ENCODE results near the gene ATXN7L3. TPM values are rescaled to one million over a fixed set of nuclear protein-coding genes. Genes with fewer than 3 reads are reported as not detected.
"Not testable (repeated sequence)": the region's sequence is repeated elsewhere in the genome, so short reads cannot be mapped to it uniquely, and the experiment has no call there.

The ATXN7L3 gene, protein sequence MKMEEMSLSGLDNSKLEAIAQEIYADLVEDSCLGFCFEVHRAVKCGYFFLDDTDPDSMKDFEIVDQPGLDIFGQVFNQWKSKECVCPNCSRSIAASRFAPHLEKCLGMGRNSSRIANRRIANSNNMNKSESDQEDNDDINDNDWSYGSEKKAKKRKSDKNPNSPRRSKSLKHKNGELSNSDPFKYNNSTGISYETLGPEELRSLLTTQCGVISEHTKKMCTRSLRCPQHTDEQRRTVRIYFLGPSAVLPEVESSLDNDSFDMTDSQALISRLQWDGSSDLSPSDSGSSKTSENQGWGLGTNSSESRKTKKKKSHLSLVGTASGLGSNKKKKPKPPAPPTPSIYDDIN
- total RNA-seq = 10 to 100 TPM; 51.7 to 92.6 (median 65.7) TPM

DNA sequence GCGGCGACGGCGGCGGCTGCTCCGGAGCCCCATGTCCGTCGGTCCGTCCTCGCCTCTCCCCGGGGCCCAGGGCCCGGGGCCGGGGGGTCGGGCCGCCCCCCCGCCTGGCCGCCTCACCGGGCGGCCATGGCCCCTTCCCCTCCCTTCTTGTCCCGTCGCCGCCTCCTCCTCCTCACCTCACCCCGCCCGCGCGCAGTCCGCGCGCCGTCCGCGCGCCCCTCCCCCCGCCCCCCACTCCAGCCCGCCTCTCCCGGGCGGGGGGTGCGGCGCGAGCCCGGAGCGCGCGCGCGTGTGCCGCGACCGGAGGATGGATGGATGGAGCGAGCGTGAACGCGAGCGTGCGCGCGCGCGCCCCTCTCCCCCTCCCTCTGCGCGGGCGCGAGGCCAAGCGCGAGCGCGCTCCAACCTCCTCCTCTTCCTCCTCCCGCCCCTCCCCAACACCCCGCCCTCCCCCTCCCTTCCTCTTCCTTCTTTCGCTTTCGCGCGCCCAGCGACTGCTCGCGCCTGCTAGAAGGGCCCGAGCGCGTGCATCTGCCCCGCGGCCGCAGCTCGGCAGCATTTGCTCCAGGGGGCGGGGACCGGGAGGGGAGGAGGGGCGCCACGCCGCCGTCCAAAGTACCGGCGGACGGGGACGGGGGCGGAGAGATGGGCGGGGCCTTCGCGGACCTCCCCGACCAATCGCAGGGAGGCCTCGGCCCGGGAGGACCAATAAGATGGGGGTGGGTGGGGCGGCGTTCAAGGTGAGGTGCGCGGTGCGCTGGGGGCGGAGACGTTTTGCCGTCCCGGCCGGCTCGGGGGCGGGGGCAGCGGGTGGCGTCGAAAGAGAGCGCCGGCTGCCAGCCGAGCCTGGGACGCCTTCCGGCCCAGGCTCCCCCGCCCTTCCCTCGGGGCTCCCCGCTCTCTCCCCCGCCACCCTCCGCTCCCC lies at the start of gene ATXN7L3:
Gene ATXN7L3 (minus strand): TSS at position 332 of the 925 bp plus-strand sequence. CDS start 1,814 bp downstream, outside the sequence.
- Histone ChIP-seq H3K27me3 (no peaks in the 10 kb centered on the region), H3K36me3 (peaks cover 0 to 25% (median 0%) of the 10 kb centered on the region in 3 donors), H3K9me3 (no peaks in the 10 kb centered on the region), H3K4me3 (peak within 1 kb of the TSS; percentile 87 to 98 (median 96)), H3K4me1 (peaks cover 0 to 40% (median 6%) of the 10 kb centered on the region in 4 donors), H3K27ac (peak within 1 kb of the TSS; percentile 99 to 100 (median 99))
- TF ChIP-seq, protein P1, sequence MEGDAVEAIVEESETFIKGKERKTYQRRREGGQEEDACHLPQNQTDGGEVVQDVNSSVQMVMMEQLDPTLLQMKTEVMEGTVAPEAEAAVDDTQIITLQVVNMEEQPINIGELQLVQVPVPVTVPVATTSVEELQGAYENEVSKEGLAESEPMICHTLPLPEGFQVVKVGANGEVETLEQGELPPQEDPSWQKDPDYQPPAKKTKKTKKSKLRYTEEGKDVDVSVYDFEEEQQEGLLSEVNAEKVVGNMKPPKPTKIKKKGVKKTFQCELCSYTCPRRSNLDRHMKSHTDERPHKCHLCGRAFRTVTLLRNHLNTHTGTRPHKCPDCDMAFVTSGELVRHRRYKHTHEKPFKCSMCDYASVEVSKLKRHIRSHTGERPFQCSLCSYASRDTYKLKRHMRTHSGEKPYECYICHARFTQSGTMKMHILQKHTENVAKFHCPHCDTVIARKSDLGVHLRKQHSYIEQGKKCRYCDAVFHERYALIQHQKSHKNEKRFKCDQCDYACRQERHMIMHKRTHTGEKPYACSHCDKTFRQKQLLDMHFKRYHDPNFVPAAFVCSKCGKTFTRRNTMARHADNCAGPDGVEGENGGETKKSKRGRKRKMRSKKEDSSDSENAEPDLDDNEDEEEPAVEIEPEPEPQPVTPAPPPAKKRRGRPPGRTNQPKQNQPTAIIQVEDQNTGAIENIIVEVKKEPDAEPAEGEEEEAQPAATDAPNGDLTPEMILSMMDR (IDR thresholded peaks at IDR 0.05) = no peak
- peak in 1 of 2 donors; percentile 47 for TF ChIP-seq POLR2A (IDR thresholded peaks at IDR 0.05)
- peak; percentile 100 for DNase-seq

DNA sequence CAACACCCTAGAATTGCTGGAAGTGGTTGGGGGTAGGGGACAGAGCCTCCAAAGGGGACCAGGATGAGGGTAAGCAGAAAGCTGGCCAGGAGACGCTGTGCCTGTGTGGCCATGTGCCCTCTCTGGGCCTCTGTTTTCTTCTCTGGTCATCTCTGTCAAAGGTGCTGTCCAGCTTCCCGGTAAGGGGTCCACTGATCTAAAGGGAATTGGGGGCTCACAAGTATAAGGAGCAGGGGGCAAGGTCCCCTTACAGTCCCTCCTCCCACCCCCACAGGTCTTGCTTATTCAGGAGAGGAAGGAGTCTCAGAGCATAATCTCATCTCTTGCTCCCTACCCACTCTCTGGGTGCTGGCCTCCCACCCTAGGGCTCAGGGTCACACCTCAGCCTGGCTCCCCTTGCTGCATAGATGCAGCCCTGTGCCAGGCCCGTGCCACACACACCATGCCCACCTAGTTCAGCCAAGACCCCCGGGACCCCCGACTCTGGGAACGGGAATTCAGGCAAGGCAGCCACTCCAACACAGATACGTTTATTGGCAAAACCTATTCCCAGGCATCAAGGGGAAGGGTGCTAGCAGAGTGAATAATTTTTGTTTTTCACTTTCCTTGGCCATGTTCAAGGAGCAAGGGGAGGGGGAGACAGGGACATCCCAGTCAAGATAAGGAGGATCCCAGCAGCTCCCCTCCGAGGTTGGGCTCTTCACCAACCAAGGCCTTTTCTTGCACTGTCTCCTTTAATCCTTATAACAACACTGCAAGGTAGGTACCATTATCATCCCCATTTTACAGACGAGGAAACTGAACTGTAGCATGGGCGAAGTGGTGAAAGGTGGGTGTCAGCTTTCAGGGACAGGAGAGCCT lies 48.4 kb upstream of the ATXN7L3 start:
- peaks cover 0 to 20% (median 11%) of the 10 kb centered on the region in 4 donors for H3K4me1 ChIP-seq
- no peaks in the 10 kb centered on the region for H3K27me3 ChIP-seq
- no peak for TF ChIP-seq POLR2A (IDR thresholded peaks at IDR 0.05)
- TF ChIP-seq, protein P1 (IDR thresholded peaks at IDR 0.05) = no peak
- H3K36me3 ChIP-seq = no peaks in the 10 kb centered on the region
- DNase-seq = no peak
- H3K9me3 ChIP-seq = no peaks in the 10 kb centered on the region
- H3K27ac ChIP-seq = no peak overlapping the region
- no peak overlapping the region for H3K4me3 ChIP-seq

DNA sequence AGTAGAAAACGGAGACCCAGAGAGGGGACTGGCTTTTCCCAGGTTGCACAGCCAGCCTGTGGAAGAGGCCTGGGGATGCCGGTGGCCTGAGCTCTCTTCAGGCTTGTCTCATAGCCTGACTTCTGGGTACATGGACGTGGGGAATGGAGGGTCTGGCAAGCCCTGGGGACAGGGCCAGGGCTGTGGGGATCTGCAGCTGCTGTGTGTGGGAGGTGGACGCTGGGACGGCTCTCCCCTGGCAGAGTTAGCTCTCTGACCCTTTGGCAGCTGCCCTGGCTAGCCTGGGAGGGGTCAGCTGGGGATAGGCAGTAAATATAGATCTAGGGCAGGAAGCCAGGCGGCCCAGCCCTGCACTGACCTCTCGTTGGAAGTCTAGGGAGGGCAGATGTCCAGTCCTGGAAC lies 47.8 kb upstream of the ATXN7L3 start:
- H3K4me3 ChIP-seq = no peak overlapping the region
- H3K4me1 ChIP-seq = peaks cover 0 to 20% (median 11%) of the 10 kb centered on the region in 4 donors
- H3K9me3 ChIP-seq = no peaks in the 10 kb centered on the region
- no peak for DNase-seq
- H3K27me3 ChIP-seq = no peaks in the 10 kb centered on the region
- no peaks in the 10 kb centered on the region for H3K36me3 ChIP-seq
- TF ChIP-seq POLR2A (IDR thresholded peaks at IDR 0.05) = no peak
- TF ChIP-seq, protein P1 (IDR thresholded peaks at IDR 0.05) = no peak
- peak overlapping the region in 1 of 4 donors; percentile 5 for H3K27ac ChIP-seq

DNA sequence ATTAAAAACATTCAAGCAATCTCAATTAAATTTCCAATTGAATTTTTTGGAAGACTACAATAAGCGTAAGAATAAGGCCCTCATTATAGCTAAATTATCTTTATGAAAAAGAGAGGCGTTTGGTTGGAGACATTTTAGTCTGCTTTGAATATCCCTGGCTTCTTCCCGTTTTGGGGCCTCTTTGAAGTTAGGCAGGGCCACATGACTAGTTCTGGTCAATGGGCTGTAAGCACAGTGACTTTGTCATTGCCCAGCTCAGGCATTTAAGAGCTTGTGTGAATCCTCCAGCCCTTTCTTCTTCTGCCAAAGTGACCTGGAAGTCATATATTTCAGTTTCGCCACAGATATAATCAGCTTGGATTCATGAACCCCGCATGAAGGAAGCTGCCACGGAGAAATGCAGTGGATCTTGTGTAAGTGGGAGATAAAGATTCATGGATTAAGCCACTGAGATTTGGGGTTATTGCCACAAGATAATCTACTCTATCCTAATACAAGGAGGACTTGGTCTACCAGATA lies 41.5 kb upstream of the ATXN7L3 start:
- H3K4me3 ChIP-seq = no peak overlapping the region
- no peak for TF ChIP-seq POLR2A (IDR thresholded peaks at IDR 0.05)
- TF ChIP-seq, protein P1 (IDR thresholded peaks at IDR 0.05) = no peak

DNA sequence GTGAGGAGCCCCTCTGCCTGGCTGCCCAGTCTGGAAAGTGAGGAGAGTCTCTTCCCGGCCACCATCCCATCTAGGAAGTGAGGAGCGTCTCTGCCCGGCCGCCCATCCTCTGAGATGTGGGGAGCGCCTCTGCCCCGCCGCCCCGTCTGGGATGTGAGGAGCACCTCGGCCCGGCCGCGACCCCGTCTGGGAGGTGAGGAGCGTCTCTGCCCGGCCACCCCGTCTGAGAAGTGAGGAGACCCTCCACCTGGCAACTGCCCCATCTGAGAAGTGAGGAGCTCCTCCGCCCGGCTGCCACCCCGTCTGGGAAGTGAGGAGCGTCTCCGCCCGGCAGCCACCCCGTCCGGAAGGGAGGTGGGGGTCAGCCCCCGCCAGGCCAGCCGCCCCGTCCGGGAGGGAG lies 38.2 kb upstream of the ATXN7L3 start:
- H3K4me1 ChIP-seq, H3K27ac ChIP-seq, H3K36me3 ChIP-seq, H3K27me3 ChIP-seq, H3K9me3 ChIP-seq, DNase-seq, H3K4me3 ChIP-seq: not testable (repeated sequence)

More for the DNA sequence above, 41.5 kb upstream of the ATXN7L3 start:
- Histone ChIP-seq H3K9me3 (no peaks in the 10 kb centered on the region), H3K4me1 (peaks cover 0 to 8% (median 3%) of the 10 kb centered on the region in 4 donors), H3K36me3 (no peaks in the 10 kb centered on the region), H3K27ac (no peak overlapping the region), H3K27me3 (no peaks in the 10 kb centered on the region)
- DNase-seq = no peak
